ENCODE data around the gene UNCX.

UNCX gene

DNA sequence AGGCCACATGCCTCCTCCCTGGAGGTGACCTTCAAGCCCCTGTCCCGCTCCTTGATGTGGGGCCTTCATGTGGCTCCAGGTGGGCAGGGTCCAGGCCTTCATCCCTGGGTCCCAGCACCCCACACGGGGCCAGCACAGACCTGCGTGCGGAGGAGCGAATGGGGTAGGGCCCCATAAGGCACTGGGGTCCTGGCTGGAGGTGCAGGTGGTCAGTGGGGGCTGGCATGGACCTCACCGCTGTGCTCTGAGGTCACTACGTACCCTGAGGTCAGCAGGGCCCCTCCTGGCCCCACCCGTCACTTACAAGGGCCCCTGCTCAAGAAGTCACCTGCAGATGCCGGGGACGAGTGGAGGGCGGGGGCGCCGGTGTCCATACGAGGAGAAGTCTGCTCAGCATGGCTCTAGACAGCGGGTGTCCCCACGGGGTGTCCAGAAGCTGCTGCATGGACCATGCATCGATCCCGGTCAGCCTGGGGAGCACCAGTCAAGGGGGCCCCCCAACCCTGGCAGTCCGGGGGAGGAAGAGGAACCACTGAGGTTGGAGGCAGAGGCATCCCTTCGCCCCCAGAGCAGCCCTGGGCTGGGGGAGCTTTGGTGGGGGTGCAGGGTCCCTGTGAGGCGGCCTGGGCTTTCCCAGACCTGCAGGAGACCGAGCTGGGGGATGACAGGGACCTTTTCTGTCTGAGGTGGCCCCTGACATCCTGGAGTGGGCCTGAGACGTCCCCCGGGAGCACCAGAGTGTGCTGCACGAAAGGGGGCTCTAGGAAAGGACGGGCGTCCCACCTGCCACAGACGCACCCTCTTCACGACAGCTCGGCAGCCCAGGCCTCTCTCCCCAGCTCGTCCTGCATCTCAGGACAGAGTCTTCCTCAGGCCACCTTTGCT is 34.6 kb downstream of the UNCX start:
- Histone ChIP-seq H2BK12ac (ENCODE audit: low read length in 2 of 2) (no peak overlapping the region), H2AK5ac (ENCODE audit: low read length, severe bottlenecking) (no peak overlapping the region), H2AFZ (ENCODE audit: low read depth, low read length) (no peak overlapping the region), H2BK5ac (ENCODE audit: low read depth, low read length, poor library complexity, severe bottlenecking) (no peak overlapping the region), H3K4me2 (ENCODE audit: low read length, poor library complexity, severe bottlenecking) (no peak overlapping the region), H2BK120ac (ENCODE audit: low read depth, low read length) (no peak overlapping the region), H3K36me3 (ENCODE audit: control insufficient read depth in 1 of 2, insufficient read depth in 2 of 2, low read depth in 1 of 2, low read length in 2 of 2) (no peaks in the 10 kb centered on the region), H3K27ac (ENCODE audit: low read length, poor library complexity, severe bottlenecking) (no peak overlapping the region), H3K9me3 (ENCODE audit: control insufficient read depth, low read length) (no peaks in the 10 kb centered on the region), H3K4ac (ENCODE audit: low read depth in 1 of 2, low read length in 2 of 2) (no peak overlapping the region), H3K79me1 (replicated peaks; ENCODE audit: low read length, poor library complexity, severe bottlenecking) (no peaks in the 10 kb centered on the region), H4K91ac (ENCODE audit: low read length) (no peak overlapping the region), H3K18ac (ENCODE audit: low read depth in 1 of 2, low read length in 2 of 2) (no peak overlapping the region), H3K4me1 (ENCODE audit: control insufficient read depth, insufficient read depth, low read depth, low read length) (peaks cover 1% of the 10 kb centered on the region), H4K8ac (ENCODE audit: low read length) (no peak overlapping the region), H3K4me3 (ENCODE audit: insufficient read depth in 1 of 2, low read depth in 1 of 2, low read length in 2 of 2) (no peak overlapping the region), H3K27me3 (ENCODE audit: control insufficient read depth in 1 of 2, insufficient read depth in 1 of 2, low read length in 2 of 2) (peaks cover 46 to 71% of the 10 kb centered on the region in 2 experiments), H3K14ac (ENCODE audit: low read length in 2 of 2) (no peak overlapping the region), H3K9ac (ENCODE audit: low read length) (no peak overlapping the region), H3K23ac (ENCODE audit: low read length in 2 of 2) (no peak overlapping the region), H2BK15ac (ENCODE audit: low read depth, poor library complexity, severe bottlenecking) (no peak overlapping the region)
- DNase-seq, result no peak
- 81% methylated on average over 31 of the region's 31 CpGs for WGBS

DNA sequence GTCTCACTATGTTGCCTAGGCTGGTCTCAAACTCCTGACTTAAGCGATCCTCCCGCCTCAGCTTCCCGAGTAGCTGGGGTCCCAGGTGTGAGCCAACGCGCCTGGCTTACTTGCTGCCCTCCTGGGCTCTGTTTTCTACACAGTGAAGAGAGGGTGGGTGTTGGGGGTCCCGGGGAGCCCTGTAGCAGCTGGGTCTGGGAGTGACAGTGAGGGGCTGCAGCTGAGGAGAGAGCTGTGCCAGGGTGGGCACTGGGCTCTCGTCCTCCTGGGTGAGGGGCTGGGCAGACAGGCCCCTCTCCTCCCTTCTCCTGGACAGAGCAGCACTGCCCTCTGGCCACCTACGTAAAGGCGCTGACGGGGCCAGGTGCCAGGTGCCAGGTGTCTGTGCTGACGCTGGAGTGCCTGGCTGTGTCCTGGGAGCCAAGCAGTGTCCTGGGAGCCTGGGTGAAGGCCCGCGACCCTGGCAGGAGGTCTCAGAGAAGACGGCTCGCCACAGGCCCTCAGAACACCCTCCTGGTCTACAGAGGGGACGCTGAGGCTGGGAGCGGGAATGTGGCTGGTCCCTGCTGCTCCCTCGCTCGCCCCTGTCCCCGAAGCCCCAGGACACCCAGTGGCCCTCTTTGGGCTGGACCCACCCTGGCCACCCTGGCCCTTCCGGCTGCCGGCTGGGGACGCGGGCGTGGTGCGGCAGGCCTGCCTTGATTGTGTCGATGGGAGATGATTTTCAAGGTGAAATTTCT is 35.6 kb downstream of the UNCX start:
- H3K27ac ChIP-seq (ENCODE audit: low read length, poor library complexity, severe bottlenecking), result no peak overlapping the region
- H3K23ac ChIP-seq (ENCODE audit: low read length in 2 of 2), result no peak overlapping the region
- H4K8ac ChIP-seq (ENCODE audit: low read length), result no peak overlapping the region
- H3K4me1 ChIP-seq (ENCODE audit: control insufficient read depth, insufficient read depth, low read depth, low read length), result peaks cover 1% of the 10 kb centered on the region
- no peak overlapping the region for H2BK5ac ChIP-seq (ENCODE audit: low read depth, low read length, poor library complexity, severe bottlenecking)
- H3K4me2 ChIP-seq (ENCODE audit: low read length, poor library complexity, severe bottlenecking), result no peak overlapping the region
- no peak overlapping the region for H2AK5ac ChIP-seq (ENCODE audit: low read length, severe bottlenecking)
- H2BK15ac ChIP-seq (ENCODE audit: low read depth, poor library complexity, severe bottlenecking), result no peak overlapping the region
- H3K9me3 ChIP-seq (ENCODE audit: control insufficient read depth, low read length), result no peaks in the 10 kb centered on the region
- H3K79me1 ChIP-seq (replicated peaks; ENCODE audit: low read length, poor library complexity, severe bottlenecking), result no peaks in the 10 kb centered on the region
- H3K4me3 ChIP-seq (ENCODE audit: insufficient read depth in 1 of 2, low read depth in 1 of 2, low read length in 2 of 2), result no peak overlapping the region
- no peak overlapping the region for H3K14ac ChIP-seq (ENCODE audit: low read length in 2 of 2)
- H3K18ac ChIP-seq (ENCODE audit: low read depth in 1 of 2, low read length in 2 of 2), result no peak overlapping the region
- WGBS, result 87% methylated on average over 26 of the region's 27 CpGs
- H2BK12ac ChIP-seq (ENCODE audit: low read length in 2 of 2), result no peak overlapping the region
- no peak overlapping the region for H3K9ac ChIP-seq (ENCODE audit: low read length)
- no peak overlapping the region for H2BK120ac ChIP-seq (ENCODE audit: low read depth, low read length)
- H3K27me3 ChIP-seq (ENCODE audit: control insufficient read depth in 1 of 2, insufficient read depth in 1 of 2, low read length in 2 of 2), result peaks cover 42 to 66% of the 10 kb centered on the region in 2 experiments
- no peak overlapping the region for H2AFZ ChIP-seq (ENCODE audit: low read depth, low read length)
- H3K36me3 ChIP-seq (ENCODE audit: control insufficient read depth in 1 of 2, insufficient read depth in 2 of 2, low read depth in 1 of 2, low read length in 2 of 2), result no peaks in the 10 kb centered on the region
- H3K4ac ChIP-seq (ENCODE audit: low read depth in 1 of 2, low read length in 2 of 2), result no peak overlapping the region
- no peak overlapping the region for H4K91ac ChIP-seq (ENCODE audit: low read length)
- DNase-seq, result no peak

DNA sequence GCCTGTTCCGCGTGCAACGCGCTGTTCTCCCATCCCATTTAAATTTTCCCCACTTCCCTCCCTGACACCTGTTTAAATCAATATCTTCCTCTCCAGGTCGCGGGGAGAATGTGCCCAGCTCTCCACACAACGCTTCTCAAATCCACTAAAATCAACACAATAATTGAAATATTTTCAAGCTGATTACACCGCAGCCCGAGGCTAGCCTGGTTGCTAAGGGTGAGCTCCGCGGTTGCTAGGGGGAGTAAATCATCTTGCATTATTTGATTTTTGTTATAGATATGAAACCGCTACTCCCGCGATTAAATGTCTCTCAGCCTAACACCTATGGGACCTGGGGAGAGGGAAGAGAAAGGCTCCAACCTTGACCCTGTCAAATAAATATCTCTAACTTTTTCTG is 36.2 kb downstream of the UNCX start:
- H2BK120ac ChIP-seq (ENCODE audit: low read depth, low read length), result no peak overlapping the region
- H2AFZ ChIP-seq (ENCODE audit: low read depth, low read length), result no peak overlapping the region
- H4K91ac ChIP-seq (ENCODE audit: low read length), result no peak overlapping the region
- no peak overlapping the region for H3K23ac ChIP-seq (ENCODE audit: low read length in 2 of 2)
- no peak overlapping the region for H3K14ac ChIP-seq (ENCODE audit: low read length in 2 of 2)
- H3K9ac ChIP-seq (ENCODE audit: low read length), result no peak overlapping the region
- no peak overlapping the region for H2BK5ac ChIP-seq (ENCODE audit: low read depth, low read length, poor library complexity, severe bottlenecking)
- no peaks in the 10 kb centered on the region for H3K36me3 ChIP-seq (ENCODE audit: control insufficient read depth in 1 of 2, insufficient read depth in 2 of 2, low read depth in 1 of 2, low read length in 2 of 2)
- 90% methylated on average over 12 of the region's 14 CpGs for WGBS
- no peak overlapping the region for H2BK15ac ChIP-seq (ENCODE audit: low read depth, poor library complexity, severe bottlenecking)
- H3K4me3 ChIP-seq (ENCODE audit: insufficient read depth in 1 of 2, low read depth in 1 of 2, low read length in 2 of 2), result no peak overlapping the region
- no peak overlapping the region for H2AK5ac ChIP-seq (ENCODE audit: low read length, severe bottlenecking)
- H4K8ac ChIP-seq (ENCODE audit: low read length), result no peak overlapping the region
- DNase-seq, result no peak
- H3K27me3 ChIP-seq (ENCODE audit: control insufficient read depth in 1 of 2, insufficient read depth in 1 of 2, low read length in 2 of 2), result peaks cover 37 to 61% of the 10 kb centered on the region in 2 experiments
- no peak overlapping the region for H2BK12ac ChIP-seq (ENCODE audit: low read length in 2 of 2)
- H3K4me1 ChIP-seq (ENCODE audit: control insufficient read depth, insufficient read depth, low read depth, low read length), result peaks cover 1% of the 10 kb centered on the region
- H3K4me2 ChIP-seq (ENCODE audit: low read length, poor library complexity, severe bottlenecking), result no peak overlapping the region
- H3K79me1 ChIP-seq (replicated peaks; ENCODE audit: low read length, poor library complexity, severe bottlenecking), result no peaks in the 10 kb centered on the region
- no peaks in the 10 kb centered on the region for H3K9me3 ChIP-seq (ENCODE audit: control insufficient read depth, low read length)
- H3K27ac ChIP-seq (ENCODE audit: low read length, poor library complexity, severe bottlenecking), result no peak overlapping the region
- H3K4ac ChIP-seq (ENCODE audit: low read depth in 1 of 2, low read length in 2 of 2), result no peak overlapping the region
- no peak overlapping the region for H3K18ac ChIP-seq (ENCODE audit: low read depth in 1 of 2, low read length in 2 of 2)

DNA sequence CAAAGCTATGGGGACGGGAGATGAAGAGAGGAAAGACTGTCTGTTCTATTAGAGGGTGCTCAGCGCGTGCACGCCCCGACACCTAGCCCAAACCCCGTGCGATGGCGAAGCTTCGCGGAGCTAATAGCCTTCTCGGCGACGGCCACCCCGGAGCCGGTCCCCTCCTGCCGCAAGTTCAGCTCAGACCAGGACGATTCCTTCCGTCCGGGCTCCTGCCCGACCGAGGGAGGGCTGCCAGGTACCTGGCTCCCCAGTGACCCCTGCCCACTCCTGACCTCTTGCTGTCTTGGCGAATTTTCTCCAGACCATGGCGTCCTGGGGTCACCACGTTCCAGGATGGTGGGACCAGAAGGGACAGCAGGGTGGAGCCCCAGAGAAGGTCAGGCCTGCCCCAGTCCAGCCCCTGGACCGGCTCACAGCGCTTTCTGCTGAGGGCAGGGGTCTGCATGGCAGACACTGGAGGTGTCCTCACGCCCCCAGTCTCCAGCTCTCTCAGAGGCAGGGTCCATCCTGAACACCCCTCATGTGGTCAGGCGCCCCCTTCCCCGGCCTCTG is 36.7 kb downstream of the UNCX start:
- WGBS, result 84% methylated on average over 29 of the region's 29 CpGs
- Histone ChIP-seq H3K27me3 (ENCODE audit: control insufficient read depth in 1 of 2, insufficient read depth in 1 of 2, low read length in 2 of 2) (peaks cover 32 to 55% of the 10 kb centered on the region in 2 experiments), H4K8ac (ENCODE audit: low read length) (no peak overlapping the region)

More for the DNA sequence above, 36.7 kb downstream of the UNCX start:
- no peak for DNase-seq
- Histone ChIP-seq H3K4ac (ENCODE audit: low read depth in 1 of 2, low read length in 2 of 2) (no peak overlapping the region), H3K23ac (ENCODE audit: low read length in 2 of 2) (no peak overlapping the region), H2BK12ac (ENCODE audit: low read length in 2 of 2) (no peak overlapping the region), H3K27ac (ENCODE audit: low read length, poor library complexity, severe bottlenecking) (no peak overlapping the region), H3K4me1 (ENCODE audit: control insufficient read depth, insufficient read depth, low read depth, low read length) (peaks cover 1% of the 10 kb centered on the region), H2BK120ac (ENCODE audit: low read depth, low read length) (no peak overlapping the region), H2BK15ac (ENCODE audit: low read depth, poor library complexity, severe bottlenecking) (no peak overlapping the region), H4K91ac (ENCODE audit: low read length) (no peak overlapping the region), H3K36me3 (ENCODE audit: control insufficient read depth in 1 of 2, insufficient read depth in 2 of 2, low read depth in 1 of 2, low read length in 2 of 2) (no peaks in the 10 kb centered on the region), H3K4me3 (ENCODE audit: insufficient read depth in 1 of 2, low read depth in 1 of 2, low read length in 2 of 2) (peak overlapping the region in 1 of 2 experiments; percentile 7), H3K18ac (ENCODE audit: low read depth in 1 of 2, low read length in 2 of 2) (no peak overlapping the region), H2AK5ac (ENCODE audit: low read length, severe bottlenecking) (no peak overlapping the region), H3K4me2 (ENCODE audit: low read length, poor library complexity, severe bottlenecking) (no peak overlapping the region), H2AFZ (ENCODE audit: low read depth, low read length) (no peak overlapping the region), H3K79me1 (replicated peaks; ENCODE audit: low read length, poor library complexity, severe bottlenecking) (no peaks in the 10 kb centered on the region), H3K9ac (ENCODE audit: low read length) (no peak overlapping the region), H2BK5ac (ENCODE audit: low read depth, low read length, poor library complexity, severe bottlenecking) (no peak overlapping the region), H3K14ac (ENCODE audit: low read length in 2 of 2) (no peak overlapping the region), H3K9me3 (ENCODE audit: control insufficient read depth, low read length) (no peaks in the 10 kb centered on the region)
